Aorta (tissue), 5 donors: ENCODE data around the gene CEBPE. TPM values are rescaled to one million over a fixed set of nuclear protein-coding genes. Genes with fewer than 3 reads are reported as not detected.

Source experiments
- ATAC-seq: fragments of 200-7000 bp; cut with Tn5 transposase; one replicate; pipeline ENCODE4 v1.9.1; 2022; ENCODE audit warnings: moderate library complexity; ENCODE audit not compliant: low FRiP score
- DNase-seq, 2 donors: peaks; one replicate each; pipeline ENCODE4 v3.0.0-alpha.2; 2020
- H3K27ac ChIP-seq, 2 donors: one replicate each; pipeline ENCODE4 v1.5.1; 2013; ENCODE audit warnings: low read length in 2 of 2, mild to moderate bottlenecking in 2 of 2, moderate library complexity in 2 of 2, control low read depth in 1 of 2, inconsistent platforms in 1 of 2, low read depth in 1 of 2
- H3K27me3 ChIP-seq, 2 donors: one replicate each; pipeline ENCODE4 v1.6.1; 2013; ENCODE audit warnings: control low read depth in 1 of 2, low read length in 1 of 2, mild to moderate bottlenecking in 1 of 2, moderate library complexity in 1 of 2; ENCODE audit not compliant: insufficient read depth in 2 of 2, control insufficient read depth in 1 of 2
- H3K36me3 ChIP-seq, 2 donors: one replicate each; pipeline ENCODE4 v1.6.1; 2013; ENCODE audit warnings: control low read depth in 1 of 2, low read length in 1 of 2, mild to moderate bottlenecking in 1 of 2; ENCODE audit not compliant: insufficient read depth in 2 of 2, control insufficient read depth in 1 of 2
- H3K4me1 ChIP-seq, 2 donors: one replicate each; pipeline ENCODE4 v1.6.1; 2013; ENCODE audit warnings: low read length in 2 of 2, control low read depth in 1 of 2, mild to moderate bottlenecking in 1 of 2, moderate library complexity in 1 of 2; ENCODE audit not compliant: insufficient read depth in 2 of 2, control insufficient read depth in 1 of 2
- H3K4me3 ChIP-seq, 2 donors: one replicate each; pipeline ENCODE4 v1.5.1; 2013; ENCODE audit warnings: low read length in 2 of 2, control low read depth in 1 of 2, mild to moderate bottlenecking in 1 of 2
- H3K9me3 ChIP-seq: one replicate; pipeline ENCODE4 v1.6.1; 2013; ENCODE audit warnings: mild to moderate bottlenecking, low read length; ENCODE audit not compliant: control insufficient read depth
- WGBS, 2 donors: extraction: QIAGEN DNeasy Blood & Tissue Kit; methylation state at CpG; one replicate each; pipeline ENCODE4 v1.1.7; 2013; 5-methylcytosine and 5-hydroxymethylcytosine counted together
- intact Hi-C, 2 donors: fragments of 100-400 bp; cut with DNase I; formaldehyde crosslinking; loops; one replicate each; pipeline versions ENCODE4 v1.14.2 to v1.15.0; 2022
- polyA plus RNA-seq, 2 donors: library from polyadenylated mRNA; stranded (reverse); fragments of 200-250 nt; gene quantifications; one replicate each; pipeline ENCODE4 v1.2.3, GENCODE V29; 2013
- total RNA-seq, 2 donors: library from RNA; stranded (reverse); fragmentation: NEBNext Ultra II Directional; extraction: Animal tissue kit (Norgen Biotek cat#: 25700); gene quantifications; one replicate each; pipeline ENCODE4 v1.2.1, GENCODE V29; 2021
- donor health status: healthy with polysubstance abuse.
- donor health status: Bipolar disorder and iron deficiency.
- donor health status: DM: no; HTN: no; CAD: no.
- donor health status: DM: no; HTN: no; CAD: no.
- donor health status: DM: yes; HTN: yes; CAD: no.

CEBPE gene
- total and polyA plus RNA-seq, 4 donors: 0.13 to 0.33 (median 0.29) TPM; not detected in 1

DNA sequence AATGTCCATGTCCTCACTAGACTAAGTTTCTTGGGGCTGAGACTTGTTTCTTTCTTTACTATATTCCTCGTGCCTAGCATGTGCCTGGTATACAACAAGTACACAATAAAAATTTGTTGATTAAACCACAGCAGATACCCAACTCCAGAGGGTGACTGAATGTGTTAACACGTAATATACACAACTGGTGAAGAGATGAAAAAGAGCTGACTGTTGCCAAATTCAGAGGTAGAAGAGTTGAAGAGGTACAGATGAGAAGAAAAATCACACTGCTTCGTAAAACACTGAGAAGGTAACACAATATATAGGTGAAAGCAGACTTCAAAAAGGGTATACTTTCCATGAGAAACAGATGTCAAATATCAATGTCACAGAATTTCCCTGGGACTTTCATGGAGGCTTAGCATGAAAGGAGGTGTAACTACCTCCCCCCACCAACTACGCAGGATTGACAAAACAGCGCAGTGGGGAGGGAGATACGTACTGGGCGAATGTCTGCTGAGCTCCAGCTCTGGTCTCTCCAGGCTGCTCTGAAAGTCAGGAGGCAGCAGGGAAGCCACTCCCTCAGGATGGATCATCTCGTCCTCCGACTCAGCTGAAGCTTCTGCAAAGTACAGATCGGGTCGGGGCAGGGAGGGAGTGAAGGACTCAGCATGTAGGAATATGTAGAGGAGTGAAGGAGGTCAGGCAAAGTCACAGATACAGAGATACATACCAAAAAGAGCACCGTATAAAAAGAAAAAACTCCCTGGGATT, 29.4 kb downstream of the CEBPE start:
- WGBS, 2 donors: 86 to 88% methylated on average over 12 of the region's 12 CpGs

DNA sequence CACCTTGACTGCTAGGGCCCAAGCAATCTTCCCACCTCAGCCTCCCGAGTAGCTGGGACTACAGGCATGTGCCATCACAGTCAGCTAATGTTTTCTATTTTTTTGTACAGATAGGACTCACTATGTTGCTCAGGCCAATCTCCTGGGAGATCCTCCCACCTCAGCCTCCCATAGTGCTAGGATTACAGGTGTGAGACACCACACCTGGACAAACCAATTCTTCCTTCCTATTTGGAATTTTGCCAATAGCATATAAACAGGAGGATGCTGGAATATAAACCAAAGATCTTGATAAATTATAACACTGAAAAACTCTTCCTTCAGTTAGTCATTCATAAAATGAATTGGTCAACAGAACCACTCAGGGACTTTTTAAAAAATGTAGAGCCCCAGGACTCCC, 32.5 kb downstream of the CEBPE start:
- 81 to 90% methylated on average over 1 of the region's 1 CpG for WGBS, 2 donors
- no peak overlapping the region for H3K27ac ChIP-seq
- ATAC-seq (no peak), DNase-seq (no peak)
- H3K9me3 ChIP-seq: no peaks in the 10 kb centered on the region
- H3K36me3 ChIP-seq: peaks cover 0 to under 1% of the 10 kb centered on the region in 2 donors
- no peaks in the 10 kb centered on the region for H3K27me3 ChIP-seq
- H3K4me1 ChIP-seq: no peaks in the 10 kb centered on the region
- intact Hi-C loops: no loop called here
- no peak overlapping the region for H3K4me3 ChIP-seq

More for the DNA sequence above, 29.4 kb downstream of the CEBPE start:
- Histone ChIP-seq H3K36me3 (no peaks in the 10 kb centered on the region), H3K9me3 (no peaks in the 10 kb centered on the region), H3K4me3 (no peak overlapping the region), H3K4me1 (peaks cover 0 to 5% of the 10 kb centered on the region in 2 donors), H3K27me3 (no peaks in the 10 kb centered on the region), H3K27ac (no peak overlapping the region)
- intact Hi-C loops: no loop called here
- ATAC-seq: no peak
- peak in 1 of 2 donors; percentile 36 for DNase-seq

DNA sequence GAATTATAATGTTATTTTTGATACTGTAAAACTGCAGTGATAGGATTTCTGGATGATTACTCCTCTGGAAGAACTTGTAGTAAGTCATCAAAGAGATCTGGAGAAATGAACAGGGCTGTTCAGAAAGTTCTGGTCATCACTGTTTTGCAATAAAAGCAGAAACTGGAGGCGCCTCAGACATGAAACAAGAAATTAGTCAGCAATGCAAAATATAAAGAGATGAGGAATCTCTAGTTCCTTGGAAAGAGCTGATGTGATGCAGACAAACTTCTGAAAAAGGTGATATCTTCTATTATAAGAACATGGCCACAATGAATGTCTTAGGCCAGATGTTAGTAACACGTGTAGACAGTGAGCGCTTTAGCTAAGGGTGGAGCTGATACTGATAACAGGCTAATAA, 33.6 kb downstream of the CEBPE start:
- peaks cover 2 to 5% of the 10 kb centered on the region in 2 donors for H3K36me3 ChIP-seq
- H3K4me1 ChIP-seq: no peaks in the 10 kb centered on the region
- DNase-seq (no peak), ATAC-seq (no peak)
- intact Hi-C loops: no loop called here
- H3K9me3 ChIP-seq: no peaks in the 10 kb centered on the region
- no peaks in the 10 kb centered on the region for H3K27me3 ChIP-seq
- WGBS, 2 donors: 76 to 81% methylated on average over 3 of the region's 3 CpGs
- no peak overlapping the region for H3K4me3 ChIP-seq
- no peak overlapping the region for H3K27ac ChIP-seq

DNA sequence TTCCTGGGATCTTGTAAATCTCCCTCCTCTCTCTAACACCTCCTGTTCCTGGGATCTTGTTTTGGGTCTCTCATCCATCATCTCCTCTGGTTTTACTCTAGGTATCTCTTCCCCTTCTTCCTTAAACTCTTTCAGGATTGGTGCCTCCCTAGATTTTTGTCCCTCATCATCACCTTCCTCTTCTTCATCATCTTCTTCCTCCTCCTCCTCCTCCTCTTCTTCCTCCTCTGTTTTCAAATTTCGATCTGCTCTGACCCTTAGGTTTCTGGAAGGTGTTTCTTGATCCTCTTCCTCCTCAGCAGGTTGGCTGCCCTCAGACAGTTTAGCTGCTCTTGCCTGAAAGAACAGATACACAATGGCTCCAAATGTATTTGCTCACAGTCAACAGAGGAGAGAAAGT, 38.6 kb downstream of the CEBPE start:
- no peak overlapping the region for H3K27ac ChIP-seq
- ATAC-seq (no peak), DNase-seq (no peak)
- no peaks in the 10 kb centered on the region for H3K4me1 ChIP-seq
- H3K9me3 ChIP-seq: no peaks in the 10 kb centered on the region
- no peak overlapping the region for H3K4me3 ChIP-seq
- no peaks in the 10 kb centered on the region for H3K27me3 ChIP-seq
- peaks cover 19 to 27% of the 10 kb centered on the region in 2 donors for H3K36me3 ChIP-seq
- 89 to 100% methylated on average over 1 of the region's 1 CpG for WGBS, 2 donors
- intact Hi-C loops: no loop called here

DNA sequence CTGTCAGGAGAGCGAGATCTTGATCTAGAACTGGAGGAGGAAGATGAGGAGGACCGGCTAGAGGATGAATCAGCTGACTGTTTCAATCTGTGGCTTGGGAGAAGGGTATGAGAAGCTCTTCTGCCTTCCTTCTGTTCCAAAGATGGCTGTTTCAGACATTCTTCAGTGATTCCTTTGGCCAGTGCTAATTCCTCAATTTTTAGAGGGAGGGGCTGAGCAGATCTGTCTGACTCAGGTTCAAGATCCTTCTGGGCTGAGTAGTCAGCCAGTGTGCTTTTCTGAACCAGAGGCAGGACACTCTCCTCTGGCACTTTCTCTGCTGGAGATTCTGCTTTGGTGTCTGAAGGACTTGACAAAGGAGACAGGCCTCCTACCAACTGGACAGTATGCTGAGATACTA, 39.3 kb downstream of the CEBPE start:
- ATAC-seq (no peak), DNase-seq (no peak)
- WGBS, 2 donors: 90 to 91% methylated on average over 2 of the region's 2 CpGs
- Histone ChIP-seq H3K36me3 (peaks cover 19 to 27% of the 10 kb centered on the region in 2 donors), H3K4me3 (no peak overlapping the region), H3K27ac (no peak overlapping the region), H3K4me1 (no peaks in the 10 kb centered on the region), H3K27me3 (no peaks in the 10 kb centered on the region), H3K9me3 (no peaks in the 10 kb centered on the region)
- intact Hi-C loops: no loop called here

DNA sequence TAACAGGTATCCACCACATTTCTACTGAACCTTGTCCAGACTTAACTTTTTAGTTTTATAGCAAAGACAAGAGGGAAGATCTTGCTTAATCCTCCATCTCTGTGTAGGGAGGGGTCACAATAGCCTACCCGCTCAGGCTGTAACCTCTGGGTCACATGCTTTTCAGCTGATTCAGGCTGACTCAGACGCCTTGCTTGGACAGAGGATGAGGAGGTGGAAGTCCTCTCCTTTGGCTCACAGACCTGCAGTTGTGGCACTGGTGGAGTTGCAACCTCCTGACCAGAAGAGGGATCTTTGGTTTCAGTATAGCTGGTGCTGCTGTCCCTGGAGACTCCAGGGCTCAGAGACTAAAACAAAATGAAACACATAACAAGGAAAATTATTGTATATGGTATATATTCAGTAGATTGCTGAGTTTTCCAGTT, 40.4 kb downstream of the CEBPE start:
- H3K27ac ChIP-seq: no peak overlapping the region
- H3K4me1 ChIP-seq: no peaks in the 10 kb centered on the region
- H3K36me3 ChIP-seq: peaks cover 19 to 27% of the 10 kb centered on the region in 2 donors
- DNase-seq (peak in 1 of 2 donors; percentile 88), ATAC-seq (peak; percentile 91)
- H3K9me3 ChIP-seq: no peaks in the 10 kb centered on the region
- H3K27me3 ChIP-seq: no peaks in the 10 kb centered on the region
- no peak overlapping the region for H3K4me3 ChIP-seq
- 19 to 20% methylated on average over 2 of the region's 2 CpGs for WGBS, 2 donors
- intact Hi-C loops: no loop called here

DNA sequence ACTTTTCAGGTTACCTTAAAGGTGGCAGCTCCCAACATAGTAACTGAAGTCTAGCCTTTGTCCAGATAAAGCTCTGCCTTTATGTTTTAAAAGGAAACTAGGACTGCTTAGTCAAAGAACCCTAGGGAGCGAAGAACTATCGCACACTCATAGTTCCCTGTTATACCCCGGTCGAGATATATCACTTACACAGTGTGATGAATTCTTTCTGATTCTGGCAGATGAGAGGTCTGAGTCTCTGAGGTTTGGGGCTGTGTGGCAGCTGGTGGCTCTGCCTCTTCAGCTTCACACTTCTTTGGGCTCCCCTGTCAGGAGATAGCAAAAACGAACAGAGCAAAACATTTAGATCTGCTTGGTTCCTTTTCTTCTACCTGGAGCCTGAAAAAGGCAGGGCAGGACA, 41.1 kb downstream of the CEBPE start:
- ATAC-seq (no peak), DNase-seq (no peak)
- intact Hi-C loops: no loop called here
- Histone ChIP-seq H3K9me3 (no peaks in the 10 kb centered on the region), H3K27ac (peak overlapping the region in 1 of 2 donors; percentile 67), H3K4me1 (no peaks in the 10 kb centered on the region), H3K36me3 (peaks cover 19 to 29% of the 10 kb centered on the region in 2 donors), H3K4me3 (no peak overlapping the region), H3K27me3 (no peaks in the 10 kb centered on the region)
- WGBS, 2 donors: 86 to 87% methylated on average over 5 of the region's 5 CpGs

DNA sequence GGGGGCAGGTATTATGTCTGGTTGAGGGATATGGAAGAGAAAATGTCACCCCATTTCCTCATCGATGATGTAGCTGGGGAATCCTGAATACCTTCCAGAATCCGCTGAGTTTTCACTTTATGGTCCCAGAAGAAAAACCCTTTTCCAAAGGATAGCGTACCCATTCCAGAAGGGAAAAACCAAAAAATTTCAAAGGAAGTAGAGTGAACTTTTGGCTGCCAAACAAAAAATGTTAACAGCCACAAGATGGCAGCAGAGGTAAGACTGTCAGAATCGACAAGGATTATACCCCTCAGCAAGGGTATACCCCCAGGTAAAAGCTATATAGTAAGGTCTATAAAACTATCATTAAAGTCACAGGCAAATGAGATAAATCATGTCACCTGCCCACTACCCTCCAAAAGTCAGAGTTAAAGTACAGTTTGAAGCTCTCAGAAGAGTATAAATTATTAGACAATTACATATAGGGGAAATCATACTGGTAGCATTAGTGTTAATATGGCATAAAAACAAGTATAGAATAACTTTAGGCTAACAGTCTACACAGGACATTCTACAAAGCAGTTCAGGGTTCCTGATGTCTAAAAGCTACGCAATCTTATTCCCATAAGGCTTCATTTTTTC, 42.2 kb downstream of the CEBPE start:
- no peak overlapping the region for H3K27ac ChIP-seq
- peaks cover 19 to 30% of the 10 kb centered on the region in 2 donors for H3K36me3 ChIP-seq
- no peak for ATAC-seq

DNA sequence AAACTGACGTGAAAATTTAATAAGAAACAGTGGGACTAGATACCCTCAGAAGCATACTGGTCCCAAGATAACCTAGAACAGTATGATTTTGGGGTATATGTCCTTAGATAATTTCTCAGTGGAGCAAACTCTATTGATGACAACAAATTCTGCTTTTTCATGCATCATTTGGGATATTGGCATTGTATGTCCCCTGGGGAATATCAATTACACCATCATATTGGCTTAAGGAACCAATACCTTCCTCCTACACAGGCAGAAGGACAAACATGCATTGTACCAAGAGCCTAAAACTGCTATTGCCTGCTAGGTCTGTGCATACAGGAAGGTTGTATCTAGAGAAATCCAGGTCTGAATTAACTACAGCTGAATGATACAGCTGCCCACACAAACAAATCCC, 44.1 kb downstream of the CEBPE start:
- intact Hi-C loops: no loop called here
- 83 to 87% methylated on average over 1 of the region's 1 CpG for WGBS, 2 donors
- no peaks in the 10 kb centered on the region for H3K9me3 ChIP-seq
- H3K27ac ChIP-seq: no peak overlapping the region
- H3K4me1 ChIP-seq: no peaks in the 10 kb centered on the region
- no peaks in the 10 kb centered on the region for H3K27me3 ChIP-seq
- H3K36me3 ChIP-seq: peaks cover 12 to 22% of the 10 kb centered on the region in 2 donors
- no peak overlapping the region for H3K4me3 ChIP-seq
- ATAC-seq (no peak), DNase-seq (no peak)

More for the DNA sequence above, 42.2 kb downstream of the CEBPE start:
- 50 to 55% methylated on average over 5 of the region's 5 CpGs for WGBS, 2 donors
- no peak overlapping the region for H3K4me3 ChIP-seq
- H3K27me3 ChIP-seq: no peaks in the 10 kb centered on the region
- intact Hi-C loops: no loop called here
- no peaks in the 10 kb centered on the region for H3K4me1 ChIP-seq
- H3K9me3 ChIP-seq: no peaks in the 10 kb centered on the region
- no peak for DNase-seq
